GM18861 (cell line): Measurements from ENCODE around the gene FOSL2.

Experiments
- ATAC-seq: cut with Tn5 transposase; IDR thresholded peaks from one replicate; pipeline ENCODE4 v1.9.1; 2021; ENCODE audit not compliant: unreplicated experiment

FOSL2 gene

GRCh38 chr2:28374331-28374730, 18.3 kb upstream of the FOSL2 start:
- no peak for ATAC-seq

- no peak for ATAC-seq
Observed at GRCh38 chr2:28375236-28375635, 17.4 kb upstream of the FOSL2 start.

GRCh38 chr2:28375742-28376631, 16.7 kb upstream of the FOSL2 start:
- no peak for ATAC-seq

- ATAC-seq, result no peak
Observed at GRCh38 chr2:28377195-28377816, 15.4 kb upstream of the FOSL2 start.

GRCh38 chr2:28377984-28378678, 14.5 kb upstream of the FOSL2 start:
- no peak for ATAC-seq

GRCh38 chr2:28378679-28379584, 13.7 kb upstream of the FOSL2 start:
- no peak for ATAC-seq

GRCh38 chr2:28380219-28380618, 12.4 kb upstream of the FOSL2 start:
- ATAC-seq, result no peak

- no peak for ATAC-seq
Observed at GRCh38 chr2:28381225-28382180, 11.2 kb upstream of the FOSL2 start.

- no peak for ATAC-seq
Observed at GRCh38 chr2:28382755-28383154, 9.9 kb upstream of the FOSL2 start.

GRCh38 chr2:28387082-28387960, 5.3 kb upstream of the FOSL2 start:
- ATAC-seq, result no peak

GRCh38 chr2:28389399-28390240, 3.0 kb upstream of the FOSL2 start:
- no peak for ATAC-seq

GRCh38 chr2:28390241-28390745, 2.4 kb upstream of the FOSL2 start:
- ATAC-seq, result no peak

GRCh38 chr2:28390746-28391563, 1.7 kb upstream of the FOSL2 start:
- ATAC-seq, result no peak

- ATAC-seq, result peak; percentile 25
Observed at GRCh38 chr2:28391564-28392296, 928 bp upstream of the FOSL2 start.

GRCh38 chr2:28393114-28393836, 617 bp downstream of the FOSL2 start:
- no peak for ATAC-seq
